Left ventricle myocardium inferior (tissue), 1 donor: ENCODE data around the gene ARSG. TPM values are rescaled to one million over a fixed set of nuclear protein-coding genes. Genes with fewer than 3 reads are reported as not detected.

ENCODE experiments used
- DNase-seq: peaks from one replicate; pipeline ENCODE4 v3.0.0-alpha.2; 2020
- H3K27ac ChIP-seq: fragments of 200-600 bp; replicated peaks from 2 replicates; pipeline ENCODE4 v1.8.0; 2021
- H3K27me3 ChIP-seq: fragments of 200-600 bp; 2 replicates; pipeline ENCODE4 v1.8.0; 2021; ENCODE audit warnings: low read depth
- H3K36me3 ChIP-seq: fragments of 200-600 bp; 2 replicates; pipeline ENCODE4 v1.8.0; 2021
- H3K4me1 ChIP-seq: fragments of 200-600 bp; 2 replicates; pipeline ENCODE4 v1.8.0; 2021
- H3K4me3 ChIP-seq: fragments of 200-600 bp; 2 replicates; pipeline ENCODE4 v1.8.0; 2021; ENCODE audit warnings: mild to moderate bottlenecking, moderate library complexity
- H3K9me3 ChIP-seq: fragments of 200-600 bp; replicated peaks from 2 replicates; pipeline ENCODE4 v1.8.0; 2021
- CTCF ChIP-seq: fragments of 200-600 bp; IDR thresholded peaks from 2 replicates; pipeline ENCODE4 v1.8.0; 2021; ENCODE audit warnings: antibody characterized with exemption, mild to moderate bottlenecking, borderline replicate concordance
- intact Hi-C: fragments of 100-400 bp; cut with micrococcal nuclease; formaldehyde crosslinking; loops from one replicate; pipeline ENCODE4 v1.11.0; 2022
- total RNA-seq: library from RNA; stranded (reverse); fragmentation: NEBNext Ultra II Directional; extraction: Animal tissue kit (Norgen Biotek cat#: 25700); gene quantifications from one replicate; pipeline ENCODE4 v1.2.1, GENCODE V29; 2021
- donor health status: DM: no; HTN: yes; CAD: no; lungs with severe emphysema.

Gene ARSG
- total RNA-seq, 1 donor from 2014 or later = 3.7 TPM

DNA sequence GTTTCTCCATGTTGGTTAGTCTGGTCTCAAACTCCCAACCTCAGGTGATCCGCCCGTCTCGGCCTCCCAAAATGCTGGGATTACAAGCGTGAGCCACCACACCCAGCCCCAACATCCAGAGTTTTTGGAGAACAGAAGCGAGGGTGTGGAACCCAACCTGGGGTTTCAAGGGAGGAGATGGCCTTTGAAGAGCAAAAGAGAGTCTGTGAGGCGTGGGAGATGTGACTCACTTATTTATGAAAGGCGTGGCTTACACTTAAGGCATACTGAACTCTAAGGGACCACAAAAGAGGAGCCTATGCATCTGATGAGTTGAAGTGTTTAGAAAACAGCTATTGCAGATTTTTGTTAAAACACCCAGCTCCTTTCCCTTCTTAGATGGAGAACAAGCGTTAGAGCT lies 18.9 kb downstream of the ARSG start:
- intact Hi-C loops = no loop called here
- no peak for TF ChIP-seq CTCF
- H3K4me3 ChIP-seq = no peak overlapping the region
- no peaks in the 10 kb centered on the region for H3K4me1 ChIP-seq
- H3K27ac ChIP-seq = no peak overlapping the region
- no peak for DNase-seq
- no peaks in the 10 kb centered on the region for H3K27me3 ChIP-seq
- no peaks in the 10 kb centered on the region for H3K9me3 ChIP-seq
- no peaks in the 10 kb centered on the region for H3K36me3 ChIP-seq

DNA sequence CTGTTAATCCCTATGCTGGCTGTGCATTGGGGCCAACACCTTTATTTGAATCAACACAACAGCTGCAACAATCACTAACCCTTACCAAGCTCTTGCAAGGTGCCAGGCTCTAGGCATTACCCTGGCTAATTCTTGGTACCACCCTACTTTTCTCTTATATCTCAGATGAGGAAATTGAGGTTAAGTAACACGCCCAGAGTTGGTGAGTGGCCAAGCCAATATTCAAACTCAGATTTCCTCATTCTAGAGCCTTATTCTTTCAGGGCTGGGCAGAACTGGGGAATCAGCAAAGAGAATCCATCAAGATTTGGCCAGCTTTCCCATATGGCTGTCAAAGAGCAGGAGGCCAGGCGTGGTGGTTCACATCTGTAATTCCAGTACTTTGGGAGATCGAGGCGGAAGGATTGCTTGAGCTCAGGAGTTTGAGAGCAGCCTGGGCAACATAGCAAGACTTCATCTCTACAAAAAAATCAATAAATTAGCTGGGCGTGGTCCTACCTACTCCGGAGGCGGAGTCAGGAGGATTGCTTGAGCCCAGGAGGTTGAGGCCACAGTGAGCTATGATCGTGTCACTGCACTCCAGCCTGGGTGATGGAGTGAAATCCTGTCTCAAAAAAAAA lies 23.7 kb downstream of the ARSG start:
- no peak for TF ChIP-seq CTCF
- intact Hi-C loops = no loop called here
- Histone ChIP-seq H3K36me3 (no peaks in the 10 kb centered on the region), H3K27me3 (no peaks in the 10 kb centered on the region), H3K4me3 (no peak overlapping the region), H3K9me3 (no peaks in the 10 kb centered on the region), H3K4me1 (peaks cover 18% of the 10 kb centered on the region), H3K27ac (no peak overlapping the region)
- no peak for DNase-seq

DNA sequence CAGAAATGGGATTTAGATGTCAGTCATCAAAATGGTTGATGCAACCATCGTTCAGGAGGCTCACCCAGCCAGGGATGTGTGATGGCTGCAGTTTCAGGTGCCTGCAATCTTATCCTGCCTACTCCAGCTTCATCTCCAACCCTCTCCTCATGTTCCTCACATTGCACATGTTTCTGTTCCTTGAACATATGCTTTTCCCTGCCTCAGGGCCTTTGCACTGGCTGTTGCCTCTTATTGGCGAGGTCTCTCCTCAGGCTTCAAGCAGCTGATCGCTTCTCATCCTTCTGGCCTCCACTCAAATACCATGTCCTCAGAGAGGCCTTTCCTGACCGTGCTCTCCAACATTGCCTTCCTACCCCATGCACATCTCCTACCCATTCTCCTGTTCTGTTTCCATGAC lies 24.6 kb downstream of the ARSG start:
- no peak for TF ChIP-seq CTCF
- no peak overlapping the region for H3K4me3 ChIP-seq
- intact Hi-C loops = no loop called here
- no peak overlapping the region for H3K27ac ChIP-seq
- no peak for DNase-seq
- no peaks in the 10 kb centered on the region for H3K27me3 ChIP-seq
- no peaks in the 10 kb centered on the region for H3K9me3 ChIP-seq
- H3K4me1 ChIP-seq = peaks cover 19% of the 10 kb centered on the region
- no peaks in the 10 kb centered on the region for H3K36me3 ChIP-seq

DNA sequence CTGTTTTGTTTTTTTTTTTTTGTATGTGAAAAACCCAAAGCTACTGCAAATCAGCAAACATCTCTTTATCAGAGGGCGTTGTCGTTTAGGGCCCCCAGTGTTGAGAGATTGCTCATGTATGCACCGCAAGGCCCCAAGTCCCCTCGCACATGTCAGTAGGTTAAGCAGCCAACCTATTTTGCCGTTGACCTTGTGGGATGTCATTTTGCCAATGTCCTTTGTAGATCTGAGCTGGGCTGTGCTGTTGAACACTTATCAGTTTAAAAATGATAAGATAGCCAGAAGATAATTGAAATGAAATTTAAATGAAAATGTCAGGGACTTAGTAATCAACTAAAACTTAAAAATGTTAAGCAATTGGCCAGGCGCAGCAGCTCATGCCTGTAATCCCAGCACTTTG lies 26.2 kb downstream of the ARSG start:
- TF ChIP-seq CTCF = no peak
- DNase-seq = no peak
- Histone ChIP-seq H3K27ac (no peak overlapping the region), H3K27me3 (no peaks in the 10 kb centered on the region), H3K4me3 (no peak overlapping the region), H3K36me3 (no peaks in the 10 kb centered on the region), H3K4me1 (peaks cover 19% of the 10 kb centered on the region), H3K9me3 (no peaks in the 10 kb centered on the region)
- intact Hi-C loops = no loop called here

GRCh38 chr17:68318103-68318991 lies 27.1 kb downstream of the ARSG start:
- H3K27me3 ChIP-seq = no peaks in the 10 kb centered on the region
- TF ChIP-seq CTCF = no peak
- peaks cover 19% of the 10 kb centered on the region for H3K4me1 ChIP-seq
- no peak overlapping the region for H3K4me3 ChIP-seq
- no peaks in the 10 kb centered on the region for H3K9me3 ChIP-seq
- H3K36me3 ChIP-seq = no peaks in the 10 kb centered on the region
- DNase-seq = no peak
- intact Hi-C loops = no loop called here
- no peak overlapping the region for H3K27ac ChIP-seq
